Endothelial cell of umbilical vein (primary cell): Measurements from ENCODE around the gene AQP9. TPM values are rescaled to one million over a fixed set of nuclear protein-coding genes. Genes with fewer than 3 reads are reported as not detected.

Experiments
- BruUV-seq: library from RNA; stranded (reverse); fragments of 400-500 nt; replicated peaks from 2 replicates; lab custom pipeline; 2021; lab: Mats Ljungman, UMichigan
- CTCF ChIA-PET: fragments of 300-600, 350-600 bp; sonication (Branson Sonifier 250); formaldehyde crosslinking; loops from one replicate; lab custom pipeline; 2021; ENCODE audit warnings: antibody characterized with exemption, inconsistent platforms; lab: Charles Lee
- POLR2A ChIA-PET: fragments of 300-600, 350-600 bp; sonication (Branson Sonifier 250); formaldehyde crosslinking; loops from one replicate; lab custom pipeline; 2021; ENCODE audit warnings: antibody characterized with exemption, inconsistent platforms; lab: Charles Lee
- DNase-seq: peaks from one replicate; pipeline ENCODE4 v3.0.0-alpha.2; 2011; ENCODE audit warnings: low read depth, low spot score
- FAIRE-seq: peaks from 2 replicates; lab custom pipeline; 2011; peaks lifted over from hg19 to GRCh38; lab: Jason Lieb, UNC
- H2AFZ ChIP-seq: 2 replicates; pipeline ENCODE4 v1.6.0; 2012; ENCODE audit warnings: low read depth, low read length, control low read depth, inconsistent platforms
- H3K27ac ChIP-seq: 2 replicates; pipeline ENCODE4 v1.5.1; 2011; ENCODE audit warnings: low read depth, mild to moderate bottlenecking, control low read depth, low read length, moderate library complexity; ENCODE audit not compliant: insufficient read depth
- H3K27me3 ChIP-seq, 2 experiments: 2 replicates each; pipeline versions ENCODE4 v1.6.0 to v1.6.1; 2011; ENCODE audit warnings: low read length in 2 of 2, mixed read lengths in 1 of 2; ENCODE audit not compliant: control insufficient read depth in 2 of 2, insufficient read depth in 2 of 2
- H3K36me3 ChIP-seq, 2 experiments: 2 replicates in 1 of 2; 3 replicates in 1 of 2; pipeline ENCODE4 v1.5.1; 2011; ENCODE audit warnings: low read length in 2 of 2, mild to moderate bottlenecking in 1 of 2, moderate library complexity in 1 of 2; ENCODE audit not compliant: control insufficient read depth in 2 of 2, insufficient read depth in 2 of 2; ENCODE audit errors: extremely low read depth in 1 of 2
- H3K4me1 ChIP-seq: 3 replicates; pipeline ENCODE4 v1.5.1; 2011; ENCODE audit warnings: mild to moderate bottlenecking, low read length; ENCODE audit not compliant: control insufficient read depth, insufficient read depth; ENCODE audit errors: extremely low read depth
- H3K4me2 ChIP-seq: 2 replicates; pipeline ENCODE4 v1.6.1; 2011; ENCODE audit warnings: low read length, control low read depth, mixed read lengths; ENCODE audit not compliant: insufficient read depth
- H3K4me3 ChIP-seq, 3 experiments: fragments of 200-600 bp in 1 of 3; sonication (generic), shearing (Covaris generic) in 1 of 3; replicated peaks in 1 of 3; 2 replicates each; pipeline ENCODE4 v1.5.1; 2011 to 2016; ENCODE audit warnings: control low read depth in 3 of 3, low read length in 3 of 3, mild to moderate bottlenecking in 2 of 3, inconsistent platforms in 1 of 3, low read depth in 1 of 3, moderate library complexity in 1 of 3; ENCODE audit not compliant: insufficient read depth in 1 of 3
- H3K79me2 ChIP-seq: 2 replicates; pipeline ENCODE4 v1.6.0; 2012; ENCODE audit warnings: low read length, inconsistent platforms; ENCODE audit not compliant: control insufficient read depth, insufficient read depth
- H3K9ac ChIP-seq: replicated peaks from 2 replicates; pipeline ENCODE3; 2011; ENCODE audit warnings: low read length, control low read depth; ENCODE audit not compliant: insufficient read depth; ENCODE audit errors: extremely low read depth
- H3K9me1 ChIP-seq: replicated peaks from 3 replicates; pipeline ENCODE4 v1.6.0; 2011; ENCODE audit warnings: mild to moderate bottlenecking, low read length; ENCODE audit not compliant: control insufficient read depth, insufficient read depth; ENCODE audit errors: extremely low read depth
- H3K9me3 ChIP-seq: replicated peaks from 2 replicates; pipeline ENCODE4 v1.5.1; 2012; ENCODE audit warnings: low read length, inconsistent platforms; ENCODE audit not compliant: control insufficient read depth, insufficient read depth
- H4K20me1 ChIP-seq: replicated peaks from 2 replicates; pipeline ENCODE3; 2011; ENCODE audit warnings: mild to moderate bottlenecking, low read length; ENCODE audit not compliant: control insufficient read depth, insufficient read depth; ENCODE audit errors: extremely low read depth
- JUN ChIP-seq: IDR thresholded peaks from 2 replicates; pipeline ENCODE4 v1.6.1; 2011; ENCODE audit warnings: borderline replicate concordance, low read depth; ENCODE audit not compliant: insufficient read length, insufficient read depth
- POLR2A ChIP-seq: IDR thresholded peaks from 2 replicates; pipeline ENCODE4 v1.6.1; 2012; ENCODE audit warnings: low read depth, mild to moderate bottlenecking, control low read depth, low read length
- POLR2AphosphoS5 ChIP-seq: IDR thresholded peaks from 2 replicates; pipeline ENCODE4 v1.6.1; 2012; ENCODE audit warnings: low read depth, mild to moderate bottlenecking, control low read depth, low read length, moderate library complexity; ENCODE audit not compliant: insufficient read depth
- dilution Hi-C: fragments of 300-500 bp; cut with MboI; formaldehyde crosslinking; loops from one replicate; pipeline ENCODE4 v1.15.0; 2019; ENCODE audit warnings: low sequenced_read_pairs; ENCODE audit not compliant: extremely low pct_ligation_motif_present
- intact Hi-C: fragments of 100-400 bp; cut with micrococcal nuclease; formaldehyde crosslinking; loops from one replicate; pipeline ENCODE4 v1.10.0; 2022
- polyA plus RNA-seq, 4 experiments: library from polyadenylated mRNA; depleted of rRNA in 3 of 4; stranded (reverse) in 3 of 4; unstranded in 1 of 4; fragments of >200 nt; gene quantifications; 2 replicates each; pipeline versions ENCODE4 v1.2.1 to v1.2.3, GENCODE V29; 2011 to 2012; ENCODE audit warnings: missing spikeins in 1 of 4
- total RNA-seq: library from RNA; stranded (reverse); gene quantifications from 2 replicates; pipeline ENCODE4 v1.2.3, GENCODE V29; 2021
- TF ChIP-seq, protein P1 (sequence below), 2 donors: IDR thresholded peaks; 1 replicate in 1 of 2; 2 replicates in 1 of 2; pipeline ENCODE4 v1.5.1; 2011; ENCODE audit warnings: low read length in 2 of 2, mild to moderate bottlenecking in 2 of 2, moderate library complexity in 2 of 2, control low read depth in 1 of 2, inconsistent platforms in 1 of 2, low read depth in 1 of 2; ENCODE audit not compliant: insufficient read depth in 1 of 2; ENCODE audit errors: extremely low read depth in 1 of 2
- TF ChIP-seq, protein P2 (sequence below): IDR thresholded peaks from 2 replicates; pipeline ENCODE4 v1.6.1; 2011; ENCODE audit not compliant: insufficient read depth, insufficient read length

The AQP9 gene
- total and polyA plus RNA-seq, 2 donors (not counting 3 experiments of a cell fraction or from before 2014, with no cell fraction given), result not detected

- peaks cover 13 to 20% of the 10 kb centered on the region in 2 experiments for H3K27me3 ChIP-seq
- H3K27ac ChIP-seq, result no peak overlapping the region
- no peaks in the 10 kb centered on the region for H3K9me1 ChIP-seq
- BruUV-seq, result no TSS peak
- CTCF ChIA-PET, result interaction anchor here (0.7 to 4.8 kb wide), 12 partner anchors 13 to 1300 kb away, joined by 3 to 40 read pairs (median 4); partner anchors contain the start of gene ADAM10
- no peak overlapping the region for H3K9ac ChIP-seq
- dilution Hi-C loops (no loop called here), intact Hi-C loops (loop anchor here (5.0 kb wide), 4 partner anchors 543 to 1263 kb away; partner anchors contain the start of gene MINDY2)
- H3K36me3 ChIP-seq, result no peaks in the 10 kb centered on the region
- no peaks in the 10 kb centered on the region for H4K20me1 ChIP-seq
- H2AFZ ChIP-seq, result no peak overlapping the region
- H3K4me2 ChIP-seq, result no peak overlapping the region
- DNase-seq, result no peak
- FAIRE-seq, result no peak
- no peak for TF ChIP-seq POLR2A
- H3K4me1 ChIP-seq, result peaks cover 2% of the 10 kb centered on the region
- H3K9me3 ChIP-seq, result no peaks in the 10 kb centered on the region
- no peaks in the 10 kb centered on the region for H3K79me2 ChIP-seq
- no peak overlapping the region for H3K4me3 ChIP-seq
- POLR2A ChIA-PET, result no interaction called here
Observed at GRCh38 chr15:58229297-58229768, 91.2 kb downstream of the AQP9 start.

DNA sequence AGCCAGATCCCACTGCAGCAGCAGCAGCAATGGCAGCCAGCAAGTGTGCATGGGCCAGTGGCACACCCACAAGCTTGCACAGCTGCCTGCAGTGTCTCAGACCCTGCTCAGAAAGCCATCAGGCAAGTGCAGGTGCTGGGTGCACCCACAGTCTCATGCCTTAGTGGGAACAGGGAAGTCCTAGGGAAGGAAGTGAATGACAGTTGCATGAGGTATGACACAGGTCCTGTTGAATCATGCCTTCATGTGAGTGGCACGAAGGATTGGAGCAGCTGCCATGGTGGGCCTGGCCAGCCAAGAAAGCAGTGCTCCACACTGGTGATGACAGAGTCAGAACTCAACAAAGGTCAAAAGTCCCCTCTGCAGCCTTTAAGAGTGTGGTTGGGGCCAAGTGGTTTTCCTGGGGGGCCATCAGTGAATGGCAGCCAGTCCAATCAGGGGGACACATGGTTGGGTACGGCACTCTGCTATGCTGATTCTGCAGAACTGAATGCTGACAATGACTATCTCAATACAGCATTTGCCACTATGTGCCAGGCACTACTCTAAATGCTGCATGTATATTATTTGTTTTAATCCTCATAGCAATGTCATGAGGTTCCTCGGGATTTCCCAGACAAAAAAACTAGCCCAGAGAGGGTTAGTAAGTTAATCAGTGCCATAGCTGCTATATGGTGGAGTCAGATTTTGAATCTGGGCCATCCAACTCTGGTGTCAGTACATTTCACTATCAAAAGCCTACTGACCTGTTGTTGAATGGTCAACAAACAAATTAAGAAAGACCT is 94.3 kb downstream of the AQP9 start:
- BruUV-seq, result no TSS peak
- Histone ChIP-seq H3K9me1 (no peaks in the 10 kb centered on the region), H3K4me3 (no peak overlapping the region), H3K9me3 (no peaks in the 10 kb centered on the region), H3K27ac (no peak overlapping the region), H4K20me1 (no peaks in the 10 kb centered on the region), H3K9ac (no peak overlapping the region), H3K27me3 (peaks cover 13 to 20% of the 10 kb centered on the region in 2 experiments), H3K36me3 (no peaks in the 10 kb centered on the region), H2AFZ (no peak overlapping the region), H3K4me2 (no peak overlapping the region), H3K4me1 (peaks cover 2% of the 10 kb centered on the region), H3K79me2 (no peaks in the 10 kb centered on the region)
- dilution Hi-C loops, result no loop called here
- no peak for TF ChIP-seq JUN
- TF ChIP-seq, protein P1, sequence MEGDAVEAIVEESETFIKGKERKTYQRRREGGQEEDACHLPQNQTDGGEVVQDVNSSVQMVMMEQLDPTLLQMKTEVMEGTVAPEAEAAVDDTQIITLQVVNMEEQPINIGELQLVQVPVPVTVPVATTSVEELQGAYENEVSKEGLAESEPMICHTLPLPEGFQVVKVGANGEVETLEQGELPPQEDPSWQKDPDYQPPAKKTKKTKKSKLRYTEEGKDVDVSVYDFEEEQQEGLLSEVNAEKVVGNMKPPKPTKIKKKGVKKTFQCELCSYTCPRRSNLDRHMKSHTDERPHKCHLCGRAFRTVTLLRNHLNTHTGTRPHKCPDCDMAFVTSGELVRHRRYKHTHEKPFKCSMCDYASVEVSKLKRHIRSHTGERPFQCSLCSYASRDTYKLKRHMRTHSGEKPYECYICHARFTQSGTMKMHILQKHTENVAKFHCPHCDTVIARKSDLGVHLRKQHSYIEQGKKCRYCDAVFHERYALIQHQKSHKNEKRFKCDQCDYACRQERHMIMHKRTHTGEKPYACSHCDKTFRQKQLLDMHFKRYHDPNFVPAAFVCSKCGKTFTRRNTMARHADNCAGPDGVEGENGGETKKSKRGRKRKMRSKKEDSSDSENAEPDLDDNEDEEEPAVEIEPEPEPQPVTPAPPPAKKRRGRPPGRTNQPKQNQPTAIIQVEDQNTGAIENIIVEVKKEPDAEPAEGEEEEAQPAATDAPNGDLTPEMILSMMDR (IDR thresholded peaks at IDR 0.05; ENCODE audit: extremely low read depth in 1 of 2, insufficient read depth in 1 of 2, low read depth in 1 of 2, low read length in 2 of 2), result no peak
- TF ChIP-seq, protein P2, sequence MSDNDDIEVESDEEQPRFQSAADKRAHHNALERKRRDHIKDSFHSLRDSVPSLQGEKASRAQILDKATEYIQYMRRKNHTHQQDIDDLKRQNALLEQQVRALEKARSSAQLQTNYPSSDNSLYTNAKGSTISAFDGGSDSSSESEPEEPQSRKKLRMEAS, result no peak
- no peak for TF ChIP-seq POLR2AphosphoS5
- intact Hi-C loops, result no loop called here
- ChIA-PET CTCF (interaction anchor here (1.7 kb wide), 1 partner anchor 1296 kb away, joined by 9 read pairs; no protein-coding TSS in a partner anchor), POLR2A (no interaction called here)
- no peak for DNase-seq
- no peak for FAIRE-seq
